Osteoblast (primary cell): ENCODE results near the gene ACOT6. TPM values are rescaled to one million over a fixed set of nuclear protein-coding genes. Genes with fewer than 3 reads are reported as not detected.

Experiments used
- DNase-seq: peaks from one replicate; pipeline ENCODE4 v3.0.0; 2011; ENCODE audit warnings: low spot score, mixed read lengths; ENCODE audit not compliant: insufficient read length; ENCODE audit errors: missing footprints
- H2AFZ ChIP-seq: 2 replicates; pipeline ENCODE4 v1.6.0; 2011; ENCODE audit warnings: mild to moderate bottlenecking, low read length
- H3K27ac ChIP-seq: 2 replicates; pipeline ENCODE4 v1.5.1; 2011; ENCODE audit warnings: mild to moderate bottlenecking, low read depth, low read length, moderate library complexity
- H3K27me3 ChIP-seq: 2 replicates; pipeline ENCODE4 v1.6.0; 2012; ENCODE audit warnings: mild to moderate bottlenecking, control low read depth, inconsistent platforms, low read length, moderate library complexity; ENCODE audit not compliant: insufficient read depth
- H3K36me3 ChIP-seq: 2 replicates; pipeline ENCODE4 v1.5.1; 2011; ENCODE audit warnings: mild to moderate bottlenecking, low read length, control low read depth, moderate library complexity; ENCODE audit not compliant: insufficient read depth
- H3K4me1 ChIP-seq: 2 replicates; pipeline ENCODE4 v1.5.1; 2011; ENCODE audit warnings: mild to moderate bottlenecking, low read length, control low read depth, moderate library complexity; ENCODE audit not compliant: insufficient read depth
- H3K4me2 ChIP-seq: 2 replicates; pipeline ENCODE4 v1.6.0; 2011; ENCODE audit warnings: mild to moderate bottlenecking, low read length; ENCODE audit not compliant: insufficient read depth
- H3K4me3 ChIP-seq: fragments of 200-600 bp; sonication (generic); 3 replicates; pipeline ENCODE4 v1.5.1; 2012; ENCODE audit warnings: mild to moderate bottlenecking, low read length, inconsistent platforms; ENCODE audit not compliant: insufficient read depth
- H3K79me2 ChIP-seq: 2 replicates; pipeline ENCODE4 v1.6.0; 2012; ENCODE audit warnings: mild to moderate bottlenecking, low read length, control low read depth, inconsistent platforms; ENCODE audit not compliant: insufficient read depth
- H3K9me3 ChIP-seq: 2 replicates; pipeline ENCODE4 v1.5.1; 2011; ENCODE audit warnings: low read depth, low read length, control low read depth
- H4K20me1 ChIP-seq: 2 replicates; pipeline ENCODE4 v1.6.0; 2012; ENCODE audit warnings: mild to moderate bottlenecking, low read length, control low read depth; ENCODE audit not compliant: insufficient read depth
- CTCF ChIP-seq: IDR thresholded peaks from 2 replicates; pipeline ENCODE4 v1.5.1; 2011; ENCODE audit warnings: mild to moderate bottlenecking, low read depth, low read length, moderate library complexity; ENCODE audit errors: extremely low read depth
- total RNA-seq: library from RNA; depleted of rRNA; stranded (reverse); fragments of >200 nt; gene quantifications from 2 replicates; pipeline ENCODE4 v1.2.3, GENCODE V29; 2012

Gene ACOT6
- total RNA-seq, 1 donor = not detected

GRCh38 chr14:73627151-73627558 is 14.8 kb downstream of the ACOT6 start:
- Histone ChIP-seq H3K4me2 (no peak overlapping the region), H3K79me2 (no peaks in the 10 kb centered on the region), H3K4me1 (no peaks in the 10 kb centered on the region), H3K36me3 (no peaks in the 10 kb centered on the region), H3K4me3 (no peak overlapping the region), H4K20me1 (no peaks in the 10 kb centered on the region), H3K27me3 (no peaks in the 10 kb centered on the region), H3K27ac (no peak overlapping the region), H2AFZ (no peak overlapping the region), H3K9me3 (no peaks in the 10 kb centered on the region)
- DNase-seq = no peak
- no peak for TF ChIP-seq CTCF

GRCh38 chr14:73630009-73630780 is 17.9 kb downstream of the ACOT6 start:
- Histone ChIP-seq H3K9me3 (no peaks in the 10 kb centered on the region), H3K27me3 (no peaks in the 10 kb centered on the region), H3K79me2 (no peaks in the 10 kb centered on the region), H3K4me1 (peaks cover 5% of the 10 kb centered on the region), H3K27ac (no peak overlapping the region), H3K4me3 (no peak overlapping the region), H3K36me3 (no peaks in the 10 kb centered on the region), H3K4me2 (no peak overlapping the region), H2AFZ (no peak overlapping the region), H4K20me1 (no peaks in the 10 kb centered on the region)
- DNase-seq = no peak
- TF ChIP-seq CTCF = no peak

GRCh38 chr14:73633116-73634010 is 21.0 kb downstream of the ACOT6 start:
- TF ChIP-seq CTCF = peak; percentile 98
- H3K27ac ChIP-seq = peak overlapping the region; percentile 23
- no peaks in the 10 kb centered on the region for H3K79me2 ChIP-seq
- H3K4me3 ChIP-seq = peak overlapping the region; percentile 79
- peaks cover 5% of the 10 kb centered on the region for H3K4me1 ChIP-seq
- no peaks in the 10 kb centered on the region for H3K27me3 ChIP-seq
- H4K20me1 ChIP-seq = no peaks in the 10 kb centered on the region
- H3K4me2 ChIP-seq = peak overlapping the region; percentile 91
- no peaks in the 10 kb centered on the region for H3K9me3 ChIP-seq
- peak; percentile 92 for DNase-seq
- H3K36me3 ChIP-seq = no peaks in the 10 kb centered on the region
- peak overlapping the region; percentile 98 for H2AFZ ChIP-seq
